Prostate gland (tissue), 2 donors: ENCODE measurements around the gene SERAC1. TPM values are rescaled to one million over a fixed set of nuclear protein-coding genes. Genes with fewer than 3 reads are reported as not detected.

ENCODE experiments used
- DNase-seq: peaks from one replicate; pipeline ENCODE4 v3.0.0-alpha.2; 2019; ENCODE audit warnings: low spot score
- H3K27ac ChIP-seq, 2 donors: fragments of 200-600 bp; sonication (generic); 2 replicates each; pipeline ENCODE4 v1.5.1; 2017 to 2019
- H3K27me3 ChIP-seq: fragments of 200-600 bp; sonication (generic); replicated peaks from 2 replicates; pipeline ENCODE4 v1.5.1; 2019; ENCODE audit not compliant: insufficient read depth
- H3K36me3 ChIP-seq, 2 donors: fragments of 200-600 bp; sonication (generic); 1 replicate in 1 of 2; 2 replicates in 1 of 2; pipeline versions ENCODE4 v1.5.1 to v1.8.1; 2017 to 2019
- H3K4me1 ChIP-seq: fragments of 200-600 bp; sonication (generic); replicated peaks from 2 replicates; pipeline ENCODE4 v1.5.1; 2019
- H3K4me3 ChIP-seq, 2 donors: fragments of 200-600 bp; sonication (generic); 2 replicates each; pipeline ENCODE4 v1.5.1; 2017 to 2019
- H3K9me3 ChIP-seq: fragments of 200-600 bp; sonication (generic); 2 replicates; pipeline ENCODE4 v1.5.1; 2017
- POLR2A ChIP-seq: fragments of 450-650 bp; IDR thresholded peaks from one replicate; pipeline ENCODE4 v1.6.1; 2016; ENCODE audit warnings: antibody characterized with exemption, mild to moderate bottlenecking
- POLR2AphosphoS5 ChIP-seq: sonication (generic); formaldehyde crosslinking; IDR thresholded peaks from one replicate; pipeline ENCODE4 v1.6.1; 2017; ENCODE audit warnings: antibody characterized with exemption
- WGBS: methylation state at CpG from one replicate; pipeline ENCODE4 v1.1.5; 2018; 5-methylcytosine and 5-hydroxymethylcytosine counted together
- intact Hi-C: fragments of 100-400 bp; cut with DNase I; formaldehyde crosslinking; loops from one replicate; pipeline ENCODE4 v1.14.2; 2022
- total RNA-seq, 2 donors: library from RNA; depleted of rRNA; stranded (reverse); fragments of >200 nt; gene quantifications; one replicate each; pipeline ENCODE4 v1.1.0, GENCODE V29; 2016
- TF ChIP-seq, protein P1 (sequence below), 4 experiments: fragments of 200-600 bp in 2 of 4; fragments of 450-650 bp in 2 of 4; sonication (generic) in 2 of 4; IDR thresholded peaks; 1 replicate in 3 of 4; 2 replicates in 1 of 4; pipeline ENCODE4 v1.5.1; 2016 to 2019; ENCODE audit warnings: antibody characterized with exemption in 4 of 4, mild to moderate bottlenecking in 2 of 4, moderate library complexity in 2 of 4

The SERAC1 gene
- total RNA-seq, 2 donors from 2014 or later: 6.5 to 8.2 TPM

DNA sequence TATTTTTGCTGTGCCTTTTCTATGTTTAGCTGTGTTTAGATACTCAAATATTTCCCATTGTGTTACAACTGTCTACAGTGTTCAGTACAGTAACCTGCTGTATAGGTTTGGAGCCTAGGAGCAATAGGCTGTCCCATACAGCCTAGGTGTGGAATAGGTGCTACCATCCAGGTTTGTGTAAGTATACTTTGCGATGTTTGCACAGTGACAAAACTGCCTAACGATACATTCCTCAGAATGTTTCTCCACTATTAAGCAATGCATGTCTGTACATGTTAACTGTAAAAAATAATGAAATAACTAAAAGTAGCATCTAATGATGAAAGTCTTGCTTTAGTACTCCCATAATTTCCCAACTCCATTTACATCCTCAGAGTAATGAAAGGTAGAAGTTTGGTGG, 46.0 kb downstream of the SERAC1 start:
- TF ChIP-seq, protein P1, sequence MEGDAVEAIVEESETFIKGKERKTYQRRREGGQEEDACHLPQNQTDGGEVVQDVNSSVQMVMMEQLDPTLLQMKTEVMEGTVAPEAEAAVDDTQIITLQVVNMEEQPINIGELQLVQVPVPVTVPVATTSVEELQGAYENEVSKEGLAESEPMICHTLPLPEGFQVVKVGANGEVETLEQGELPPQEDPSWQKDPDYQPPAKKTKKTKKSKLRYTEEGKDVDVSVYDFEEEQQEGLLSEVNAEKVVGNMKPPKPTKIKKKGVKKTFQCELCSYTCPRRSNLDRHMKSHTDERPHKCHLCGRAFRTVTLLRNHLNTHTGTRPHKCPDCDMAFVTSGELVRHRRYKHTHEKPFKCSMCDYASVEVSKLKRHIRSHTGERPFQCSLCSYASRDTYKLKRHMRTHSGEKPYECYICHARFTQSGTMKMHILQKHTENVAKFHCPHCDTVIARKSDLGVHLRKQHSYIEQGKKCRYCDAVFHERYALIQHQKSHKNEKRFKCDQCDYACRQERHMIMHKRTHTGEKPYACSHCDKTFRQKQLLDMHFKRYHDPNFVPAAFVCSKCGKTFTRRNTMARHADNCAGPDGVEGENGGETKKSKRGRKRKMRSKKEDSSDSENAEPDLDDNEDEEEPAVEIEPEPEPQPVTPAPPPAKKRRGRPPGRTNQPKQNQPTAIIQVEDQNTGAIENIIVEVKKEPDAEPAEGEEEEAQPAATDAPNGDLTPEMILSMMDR (IDR thresholded peaks at IDR 0.05): no peak
- TF ChIP-seq POLR2AphosphoS5 (no peak), POLR2A (no peak)
- H3K9me3 ChIP-seq: no peaks in the 10 kb centered on the region
- DNase-seq: no peak
- no peak overlapping the region for H3K27ac ChIP-seq
- intact Hi-C loops: no loop called here
- H3K36me3 ChIP-seq: no peaks in the 10 kb centered on the region
- 66% methylated on average over 2 of the region's 2 CpGs for WGBS
- no peaks in the 10 kb centered on the region for H3K27me3 ChIP-seq
- no peak overlapping the region for H3K4me3 ChIP-seq
- H3K4me1 ChIP-seq: no peaks in the 10 kb centered on the region

DNA sequence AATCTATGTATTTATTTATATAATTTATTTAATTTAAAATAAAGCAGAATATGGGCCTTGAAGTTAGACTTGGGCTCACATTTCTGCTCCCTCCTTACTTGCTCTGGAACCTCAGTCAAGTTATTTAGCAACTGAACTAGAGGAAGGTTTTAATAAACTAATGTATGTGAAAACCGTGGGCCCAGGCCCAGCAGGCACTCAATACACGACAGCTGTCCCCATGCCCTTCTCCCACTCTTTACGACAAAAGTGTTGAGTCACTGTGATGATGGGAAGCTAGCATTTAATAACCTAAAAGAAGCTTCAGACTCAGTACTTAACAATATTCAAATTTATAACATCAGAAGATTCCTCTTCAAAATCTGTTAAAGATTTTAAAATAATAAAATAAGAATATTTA, 46.7 kb downstream of the SERAC1 start:
- no peak overlapping the region for H3K27ac ChIP-seq
- no peak overlapping the region for H3K4me3 ChIP-seq
- intact Hi-C loops: no loop called here
- DNase-seq: no peak
- H3K4me1 ChIP-seq: no peaks in the 10 kb centered on the region
- 74% methylated on average over 3 of the region's 3 CpGs for WGBS
- H3K36me3 ChIP-seq: no peaks in the 10 kb centered on the region
- TF ChIP-seq POLR2AphosphoS5: no peak
- TF ChIP-seq, protein P1 (IDR thresholded peaks at IDR 0.05): no peak
- TF ChIP-seq POLR2A: no peak
- no peaks in the 10 kb centered on the region for H3K27me3 ChIP-seq
- H3K9me3 ChIP-seq: no peaks in the 10 kb centered on the region

DNA sequence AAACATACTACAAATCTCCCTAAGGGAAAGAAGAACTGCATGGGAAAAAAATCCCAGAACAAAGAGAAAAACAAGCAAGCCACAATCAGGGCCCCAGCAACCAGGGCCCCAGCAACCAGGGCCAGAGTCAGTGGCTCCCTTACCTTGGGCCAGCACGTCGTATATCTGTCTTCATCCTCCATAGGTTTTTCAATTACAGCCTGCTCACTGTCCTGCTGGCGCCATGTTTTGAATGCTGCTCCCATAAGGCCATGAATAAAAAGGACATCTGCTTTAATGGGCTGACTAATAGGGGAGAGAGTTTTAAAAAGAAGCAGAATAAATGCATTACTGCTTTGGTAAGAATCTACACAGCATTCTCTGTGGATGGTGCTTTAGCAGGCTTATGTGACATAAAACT, 49.2 kb downstream of the SERAC1 start:
- Histone ChIP-seq H3K27ac (no peak overlapping the region), H3K27me3 (no peaks in the 10 kb centered on the region), H3K36me3 (no peaks in the 10 kb centered on the region), H3K4me3 (no peak overlapping the region), H3K4me1 (no peaks in the 10 kb centered on the region), H3K9me3 (no peaks in the 10 kb centered on the region)
- intact Hi-C loops: no loop called here
- 97% methylated on average over 3 of the region's 3 CpGs for WGBS
- DNase-seq: no peak
- TF ChIP-seq POLR2AphosphoS5 (no peak), POLR2A (no peak)
- TF ChIP-seq, protein P1 (IDR thresholded peaks at IDR 0.05): no peak

DNA sequence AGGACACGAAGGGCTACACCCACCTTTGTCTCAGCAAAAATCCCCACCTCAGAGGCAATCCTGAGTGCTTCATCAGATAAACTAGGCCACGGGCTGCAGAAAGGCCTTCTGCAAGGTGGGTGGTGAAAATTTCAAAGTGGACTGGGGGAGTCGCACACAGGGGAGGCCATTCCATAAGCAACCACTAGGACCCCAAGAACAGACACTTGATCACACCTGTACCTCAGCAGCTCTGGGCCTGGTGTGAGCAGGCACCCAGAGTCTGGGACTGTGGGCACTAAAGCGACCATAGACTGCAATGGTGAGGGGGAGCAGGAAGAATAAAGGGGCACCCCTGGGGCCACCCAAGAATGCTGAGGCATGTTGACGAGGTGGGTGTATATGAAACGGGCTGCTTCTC, 52.6 kb downstream of the SERAC1 start:
- H3K36me3 ChIP-seq: no peaks in the 10 kb centered on the region
- no peak overlapping the region for H3K4me3 ChIP-seq
- DNase-seq: no peak
- TF ChIP-seq POLR2AphosphoS5 (no peak), POLR2A (no peak)
- TF ChIP-seq, protein P1 (IDR thresholded peaks at IDR 0.05): no peak
- 93% methylated on average over 6 of the region's 6 CpGs for WGBS
- H3K4me1 ChIP-seq: no peaks in the 10 kb centered on the region
- no peaks in the 10 kb centered on the region for H3K9me3 ChIP-seq
- no peaks in the 10 kb centered on the region for H3K27me3 ChIP-seq
- no peak overlapping the region for H3K27ac ChIP-seq
- intact Hi-C loops: no loop called here

DNA sequence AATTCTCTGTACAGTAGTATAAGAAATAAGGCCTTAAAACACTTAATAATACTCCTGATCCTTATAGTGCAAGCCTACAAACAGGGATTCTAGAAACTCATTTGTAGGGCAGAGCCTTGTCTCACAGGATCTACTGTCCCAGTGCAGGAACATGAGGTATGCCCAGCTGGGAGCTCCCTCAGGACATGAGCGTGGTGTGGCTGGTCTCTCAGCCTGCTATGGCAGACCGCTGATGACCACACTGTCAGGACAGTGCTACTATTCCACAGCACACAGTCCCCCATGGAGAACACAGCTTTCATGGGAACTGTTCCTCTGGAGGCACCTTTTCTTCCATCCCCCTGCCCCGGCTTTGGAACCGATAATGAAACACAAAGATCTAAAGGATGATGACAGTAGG, 53.0 kb downstream of the SERAC1 start:
- H3K27me3 ChIP-seq: no peaks in the 10 kb centered on the region
- no peak overlapping the region for H3K4me3 ChIP-seq
- intact Hi-C loops: no loop called here
- H3K36me3 ChIP-seq: no peaks in the 10 kb centered on the region
- no peaks in the 10 kb centered on the region for H3K4me1 ChIP-seq
- H3K27ac ChIP-seq: no peak overlapping the region
- H3K9me3 ChIP-seq: no peaks in the 10 kb centered on the region
- DNase-seq: no peak
- TF ChIP-seq POLR2A (no peak), POLR2AphosphoS5 (no peak)
- TF ChIP-seq, protein P1 (IDR thresholded peaks at IDR 0.05): no peak
- WGBS: 97% methylated on average over 4 of the region's 4 CpGs
